Chondrocyte (in vitro differentiated cells): ENCODE data around the gene PRKD1. TPM values are rescaled to one million over a fixed set of nuclear protein-coding genes. Genes with fewer than 3 reads are reported as not detected.
"Not testable (repeated sequence)": the region's sequence is repeated elsewhere in the genome, so short reads cannot be mapped to it uniquely, and the experiment has no call there.

Experiments used
- DNase-seq: peaks from one replicate; pipeline ENCODE4 v3.0.0; 2021; ENCODE audit warnings: mixed read lengths, low spot score
- H3K27ac Mint-ChIP-seq: one replicate; pipeline ENCODE4 v1.8.0; 2021; ENCODE audit warnings: mild to moderate bottlenecking, moderate library complexity, mixed read lengths; ENCODE audit not compliant: unreplicated experiment
- H3K27me3 Mint-ChIP-seq: 2 replicates; pipeline ENCODE4 v1.8.0; 2021; ENCODE audit warnings: low read depth, mixed read lengths
- H3K36me3 Mint-ChIP-seq: 2 replicates; pipeline ENCODE4 v1.8.0; 2021; ENCODE audit warnings: low read depth, mixed read lengths
- H3K4me1 Mint-ChIP-seq: 2 replicates; pipeline ENCODE4 v1.8.0; 2021; ENCODE audit warnings: low read depth, mild to moderate bottlenecking, mixed read lengths
- H3K4me3 Mint-ChIP-seq: one replicate; pipeline ENCODE4 v1.8.0; 2021; ENCODE audit warnings: mild to moderate bottlenecking, moderate library complexity, mixed read lengths; ENCODE audit not compliant: unreplicated experiment
- H3K9me3 Mint-ChIP-seq: 2 replicates; pipeline ENCODE4 v1.8.0; 2021; ENCODE audit warnings: low read depth, mixed read lengths
- total RNA-seq: library from RNA; stranded (reverse); gene quantifications from 3 replicates; pipeline ENCODE4 v1.2.1, GENCODE V29; 2021
- TF ChIP-seq, protein P1 (sequence below): fragments of 200-600 bp; sonication (generic); IDR thresholded peaks from 2 replicates; pipeline ENCODE4 v1.5.0; 2021; ENCODE audit warnings: antibody characterized with exemption, mild to moderate bottlenecking, moderate library complexity

Gene PRKD1
- total RNA-seq, 1 donor from 2014 or later = 11.1 TPM

DNA sequence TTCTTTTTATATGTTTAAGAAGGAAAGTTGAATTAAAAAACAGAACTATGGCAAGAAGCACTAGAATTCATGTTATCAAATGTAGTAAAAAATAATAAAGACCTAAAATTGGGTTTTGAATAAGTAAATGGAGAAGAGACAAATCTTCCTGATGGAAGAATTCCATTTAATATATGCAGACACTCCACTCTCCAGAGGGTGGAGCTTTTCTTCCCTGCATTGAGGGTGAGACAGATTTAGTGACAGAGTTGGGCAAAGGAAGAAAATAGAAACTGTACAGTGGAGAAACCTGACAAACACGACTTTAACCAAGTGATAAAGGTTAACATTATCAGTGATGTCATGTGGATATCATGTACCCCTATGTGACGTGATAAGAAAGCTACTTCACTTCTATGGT lies 217.6 kb downstream of the PRKD1 start:
- peaks cover 2% of the 10 kb centered on the region for H3K36me3 Mint-ChIP-seq
- H3K27me3 Mint-ChIP-seq = no peaks in the 10 kb centered on the region
- H3K9me3 Mint-ChIP-seq = peaks cover 4% of the 10 kb centered on the region
- no peak overlapping the region for H3K4me3 Mint-ChIP-seq
- DNase-seq = no peak
- H3K4me1 Mint-ChIP-seq = no peaks in the 10 kb centered on the region
- H3K27ac Mint-ChIP-seq = no peak overlapping the region
- TF ChIP-seq, protein P1, sequence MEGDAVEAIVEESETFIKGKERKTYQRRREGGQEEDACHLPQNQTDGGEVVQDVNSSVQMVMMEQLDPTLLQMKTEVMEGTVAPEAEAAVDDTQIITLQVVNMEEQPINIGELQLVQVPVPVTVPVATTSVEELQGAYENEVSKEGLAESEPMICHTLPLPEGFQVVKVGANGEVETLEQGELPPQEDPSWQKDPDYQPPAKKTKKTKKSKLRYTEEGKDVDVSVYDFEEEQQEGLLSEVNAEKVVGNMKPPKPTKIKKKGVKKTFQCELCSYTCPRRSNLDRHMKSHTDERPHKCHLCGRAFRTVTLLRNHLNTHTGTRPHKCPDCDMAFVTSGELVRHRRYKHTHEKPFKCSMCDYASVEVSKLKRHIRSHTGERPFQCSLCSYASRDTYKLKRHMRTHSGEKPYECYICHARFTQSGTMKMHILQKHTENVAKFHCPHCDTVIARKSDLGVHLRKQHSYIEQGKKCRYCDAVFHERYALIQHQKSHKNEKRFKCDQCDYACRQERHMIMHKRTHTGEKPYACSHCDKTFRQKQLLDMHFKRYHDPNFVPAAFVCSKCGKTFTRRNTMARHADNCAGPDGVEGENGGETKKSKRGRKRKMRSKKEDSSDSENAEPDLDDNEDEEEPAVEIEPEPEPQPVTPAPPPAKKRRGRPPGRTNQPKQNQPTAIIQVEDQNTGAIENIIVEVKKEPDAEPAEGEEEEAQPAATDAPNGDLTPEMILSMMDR = peak; percentile 52

DNA sequence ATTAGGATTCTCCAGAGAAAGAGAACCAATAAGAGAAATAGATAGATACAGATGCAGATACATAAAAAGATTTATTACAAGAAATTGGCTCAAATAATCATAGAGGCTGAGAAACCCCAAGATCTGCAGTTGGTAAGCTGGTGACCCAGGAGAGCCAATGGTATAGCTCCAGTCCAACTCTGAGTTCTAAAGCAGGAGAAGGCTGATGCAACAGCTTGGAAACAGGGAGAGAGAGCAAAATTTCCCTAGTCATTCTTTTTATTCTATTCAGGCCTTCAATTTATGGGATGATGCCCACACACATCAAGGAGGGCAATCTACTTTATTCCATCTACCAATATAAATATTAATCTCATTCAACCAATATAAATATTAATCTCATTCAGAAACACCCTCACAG lies 218.2 kb downstream of the PRKD1 start:
- Mint-ChIP-seq H3K9me3 (peaks cover 4% of the 10 kb centered on the region), H3K36me3 (peaks cover 2% of the 10 kb centered on the region), H3K4me1 (no peaks in the 10 kb centered on the region), H3K27ac (peak overlapping the region; percentile 49), H3K4me3 (no peak overlapping the region), H3K27me3 (no peaks in the 10 kb centered on the region)
- TF ChIP-seq, protein P1 = no peak
- no peak for DNase-seq

DNA sequence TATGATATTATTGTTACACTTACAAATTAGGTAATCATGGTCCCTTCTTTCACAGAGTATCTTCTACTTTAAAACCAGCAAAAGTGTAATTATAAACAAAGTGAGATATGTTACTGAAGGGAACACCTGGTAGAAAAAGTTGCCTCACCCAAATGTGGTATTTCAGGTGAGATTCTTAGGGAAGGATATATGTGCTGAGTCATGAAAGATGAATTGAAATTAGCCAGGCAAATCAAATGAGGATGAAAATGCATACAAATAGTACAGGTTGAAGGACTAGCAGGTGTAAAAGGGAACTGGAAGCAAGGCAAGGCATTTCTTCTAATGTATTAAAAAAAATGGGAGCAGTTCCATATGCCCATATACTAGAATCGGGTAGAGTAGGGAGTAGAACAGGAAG lies 220.9 kb downstream of the PRKD1 start:
- H3K9me3 Mint-ChIP-seq = peaks cover 4% of the 10 kb centered on the region

DNA sequence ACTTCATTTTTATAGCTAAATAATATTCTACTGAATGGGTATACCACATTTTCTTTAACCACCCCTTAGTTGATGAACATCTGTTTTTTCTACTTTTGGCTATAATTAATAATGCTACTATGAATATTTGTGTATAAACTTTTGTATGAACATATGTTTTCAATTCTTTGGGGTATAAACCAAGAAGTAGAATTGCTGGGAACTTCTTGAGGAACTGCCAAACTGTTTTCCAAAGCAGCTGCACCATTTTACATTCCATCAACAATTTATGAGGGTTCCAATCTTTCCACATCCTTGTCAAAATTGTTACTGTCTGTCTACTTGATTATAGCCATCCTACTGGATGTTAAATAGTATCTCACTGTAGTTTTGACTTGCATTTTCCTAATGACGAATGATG lies 221.8 kb downstream of the PRKD1 start:
- no peaks in the 10 kb centered on the region for H3K36me3 Mint-ChIP-seq
- H3K4me1 Mint-ChIP-seq = no peaks in the 10 kb centered on the region
- no peak overlapping the region for H3K4me3 Mint-ChIP-seq
- no peak for DNase-seq
- H3K9me3 Mint-ChIP-seq = peaks cover 4% of the 10 kb centered on the region
- H3K27ac Mint-ChIP-seq = no peak overlapping the region
- H3K27me3 Mint-ChIP-seq = no peaks in the 10 kb centered on the region
- TF ChIP-seq, protein P1 = no peak

More for the DNA sequence above, 220.9 kb downstream of the PRKD1 start:
- TF ChIP-seq, protein P1 = no peak
- Mint-ChIP-seq H3K36me3 (no peaks in the 10 kb centered on the region), H3K4me1 (no peaks in the 10 kb centered on the region), H3K4me3 (no peak overlapping the region), H3K27ac (no peak overlapping the region), H3K27me3 (no peaks in the 10 kb centered on the region)
- no peak for DNase-seq

DNA sequence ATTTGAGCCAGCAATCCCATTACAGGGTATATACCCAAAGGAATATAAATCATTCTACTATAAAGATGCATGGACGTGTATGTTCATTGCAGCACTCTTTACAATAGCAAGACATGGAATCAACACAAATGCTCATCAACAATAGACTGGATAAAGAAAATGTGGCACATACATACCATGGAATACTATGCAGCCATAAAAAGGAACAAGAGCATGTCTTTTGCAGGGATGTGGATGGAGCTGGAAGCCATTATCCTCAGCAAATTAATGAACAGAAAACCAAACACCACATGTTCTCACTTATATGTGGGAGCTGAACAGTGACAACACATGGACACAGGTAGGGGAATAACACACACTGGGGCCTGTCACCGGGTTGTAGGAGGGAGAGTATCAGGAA lies 238.1 kb downstream of the PRKD1 start:
- not testable (repeated sequence) for H3K27ac Mint-ChIP-seq, H3K4me1 Mint-ChIP-seq, H3K27me3 Mint-ChIP-seq, DNase-seq, H3K36me3 Mint-ChIP-seq, H3K9me3 Mint-ChIP-seq, H3K4me3 Mint-ChIP-seq

DNA sequence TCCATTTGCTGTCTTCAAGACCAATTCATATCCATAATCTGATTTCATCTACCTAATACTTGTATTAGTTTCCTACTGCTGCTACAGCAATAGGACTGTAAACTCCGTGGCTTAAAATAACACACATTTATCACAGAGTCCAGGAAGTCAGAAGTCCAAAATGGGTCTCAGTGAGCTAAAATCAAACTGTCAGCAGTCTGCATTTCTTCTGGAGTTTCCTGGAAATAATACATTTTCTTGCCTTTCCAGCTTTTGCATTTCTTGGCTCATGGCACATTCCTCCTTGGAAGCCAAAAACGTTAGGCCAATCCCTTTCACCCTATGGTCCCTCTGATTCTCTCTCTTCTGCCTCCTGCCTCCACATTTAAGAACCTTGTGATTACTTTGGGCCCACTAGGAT lies 239.8 kb downstream of the PRKD1 start:
- H3K4me1 Mint-ChIP-seq = peaks cover 10% of the 10 kb centered on the region
- TF ChIP-seq, protein P1 = no peak
- H3K36me3 Mint-ChIP-seq = no peaks in the 10 kb centered on the region

More for the DNA sequence above, 239.8 kb downstream of the PRKD1 start:
- H3K27me3 Mint-ChIP-seq = no peaks in the 10 kb centered on the region
- DNase-seq = no peak
- no peak overlapping the region for H3K27ac Mint-ChIP-seq
- no peak overlapping the region for H3K4me3 Mint-ChIP-seq
- no peaks in the 10 kb centered on the region for H3K9me3 Mint-ChIP-seq
